ENCODE measurements around the gene BORCS5. TPM values are rescaled to one million over a fixed set of nuclear protein-coding genes. Genes with fewer than 3 reads are reported as not detected.

Gene BORCS5
- total and polyA plus RNA-seq, 2 of the 4 experiments (the other 2 are of a cell fraction): 14.4 to 18.3 TPM

- POLR2A ChIA-PET (ENCODE audit: unreplicated experiment): no interaction called here
- no peak overlapping the region for H3K18ac ChIP-seq (ENCODE audit: low read depth, low read length)
- H4K8ac ChIP-seq (ENCODE audit: low read depth in 2 of 2, low read length in 2 of 2): no peak overlapping the region
- H3K36me3 ChIP-seq (ENCODE audit: control insufficient read depth, insufficient read depth, low read length): peaks cover 2% of the 10 kb centered on the region; the same call in 1 of the 2 replicates
- TF ChIP-seq CEBPB (IDR thresholded peaks at IDR 0.05; ENCODE audit: low read depth, low read length) (peak; percentile 77), RFX5 (IDR thresholded peaks at IDR 0.05; ENCODE audit: low read depth, low read length) (no peak)
- intact Hi-C loops (cut with micrococcal nuclease): loop anchor here (5.0 kb wide), 3 partner anchors 54 to 149 kb away; partner anchors contain the start of gene DUSP16
- DNase-seq: peak; percentile 45
- no peak overlapping the region for H2BK15ac ChIP-seq (ENCODE audit: low read depth, low read length)
- CTCF ChIA-PET: no interaction called here
- no peak overlapping the region for H3K23ac ChIP-seq (ENCODE audit: low read depth, low read length)
- no peak for ATAC-seq (ENCODE audit: low read depth)
- no TSS peak for BruUV-seq (replicated peaks)
- no peak overlapping the region for H3K56ac ChIP-seq (ENCODE audit: extremely low read depth, insufficient read depth, low read length)
- H3K27me3 ChIP-seq (ENCODE audit: control insufficient read depth, insufficient read depth, low read length): no peaks in the 10 kb centered on the region
- H3K9me3 ChIP-seq (ENCODE audit: control insufficient read depth, insufficient read depth, low read length): no peaks in the 10 kb centered on the region
- no CpG with 5 or more reads among the region's 2 CpGs for WGBS, 2 experiments (ENCODE audit: extremely low coverage in 2 of 2, insufficient read length in 1 of 2)
- H4K5ac ChIP-seq (ENCODE audit: low read depth, low read length): no peak overlapping the region
- no peak overlapping the region for H2AFZ ChIP-seq (replicated peaks; ENCODE audit: low read length, poor library complexity)
- H4K20me1 ChIP-seq (ENCODE audit: insufficient read depth, low read length): peaks cover 3% of the 10 kb centered on the region; the same call in 1 of the 2 replicates
- dilution Hi-C loops (cut with HindIII; ENCODE audit: low sequenced_read_pairs, unreplicated experiment): no loop called here
- no peak overlapping the region for H3K4me2 ChIP-seq (ENCODE audit: low read depth, low read length)
- no peak overlapping the region for H4K91ac ChIP-seq (ENCODE audit: insufficient read depth, low read depth, low read length)
- H2AK9ac ChIP-seq (replicated peaks; ENCODE audit: low read depth, low read length, poor library complexity): no peak overlapping the region
- H3K9me1 ChIP-seq (ENCODE audit: insufficient read depth, low read length): peaks cover 13% of the 10 kb centered on the region
- H2AK5ac ChIP-seq (ENCODE audit: low read depth, low read length): no peak overlapping the region
- H3K79me1 ChIP-seq (ENCODE audit: low read depth in 1 of 2, low read length in 2 of 2): peaks cover 20 to 52% of the 10 kb centered on the region in 2 experiments
- no peak overlapping the region for H2BK20ac ChIP-seq (ENCODE audit: low read depth, low read length)
- no peak overlapping the region for H3K4ac ChIP-seq (ENCODE audit: low read depth, low read length)
- in situ Hi-C loops (cut with MboI; ENCODE audit: low sequenced_read_pairs): no loop called here
- no peak overlapping the region for H3K4me3 ChIP-seq (ENCODE audit: insufficient read depth, low read depth, low read length)
- no peak overlapping the region for H3K27ac ChIP-seq (ENCODE audit: insufficient read depth, low read length)
- no peak overlapping the region for H3K9ac ChIP-seq (ENCODE audit: low read depth, low read length)
- H3K4me1 ChIP-seq (ENCODE audit: control insufficient read depth, insufficient read depth, low read length): peaks cover 18% of the 10 kb centered on the region
- H3K14ac ChIP-seq (replicated peaks; ENCODE audit: low read depth, low read length): no peak overlapping the region
- no peak overlapping the region for H2BK120ac ChIP-seq (ENCODE audit: low read depth, low read length)
- H2BK5ac ChIP-seq (ENCODE audit: low read depth, low read length, poor library complexity, severe bottlenecking): no peak overlapping the region
Observed at GRCh38 chr12:12508612-12509011, 151.7 kb downstream of the BORCS5 start.

Measured in IMR-90 (cell line).